HG03520 (cell line): Measurements from ENCODE around the gene EFHC2.

Source experiments
- ATAC-seq: cut with Tn5 transposase; IDR thresholded peaks from one replicate; pipeline ENCODE4 v1.9.1; 2021; ENCODE audit warnings: mild to moderate bottlenecking, moderate library complexity; ENCODE audit not compliant: unreplicated experiment

EFHC2 gene

DNA sequence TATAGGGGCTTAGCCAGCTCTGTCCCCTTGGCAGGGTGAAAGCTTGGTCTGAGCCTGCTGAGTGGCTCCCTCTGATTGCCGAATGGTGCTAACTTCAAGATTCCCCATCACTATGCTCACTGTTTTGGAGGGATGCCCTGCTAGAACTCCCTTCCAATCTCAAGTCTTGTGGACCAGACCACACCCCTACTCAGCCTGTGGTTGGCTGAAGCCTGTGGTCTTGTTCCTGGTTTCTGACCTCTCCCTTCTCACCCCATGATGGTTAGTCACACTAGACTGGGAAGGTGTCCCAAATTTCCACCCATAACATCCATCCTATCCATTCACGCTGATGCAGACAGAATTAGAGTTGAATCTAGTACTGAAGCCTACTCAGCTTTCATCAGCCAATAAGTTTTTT is 185.6 kb downstream of the EFHC2 start:
- no peak for ATAC-seq

- ATAC-seq = no peak
Observed at GRCh38 chrX:44157283-44157682, 186.2 kb downstream of the EFHC2 start.

- ATAC-seq = no peak
Observed at GRCh38 chrX:44156726-44157125, 186.7 kb downstream of the EFHC2 start.

DNA sequence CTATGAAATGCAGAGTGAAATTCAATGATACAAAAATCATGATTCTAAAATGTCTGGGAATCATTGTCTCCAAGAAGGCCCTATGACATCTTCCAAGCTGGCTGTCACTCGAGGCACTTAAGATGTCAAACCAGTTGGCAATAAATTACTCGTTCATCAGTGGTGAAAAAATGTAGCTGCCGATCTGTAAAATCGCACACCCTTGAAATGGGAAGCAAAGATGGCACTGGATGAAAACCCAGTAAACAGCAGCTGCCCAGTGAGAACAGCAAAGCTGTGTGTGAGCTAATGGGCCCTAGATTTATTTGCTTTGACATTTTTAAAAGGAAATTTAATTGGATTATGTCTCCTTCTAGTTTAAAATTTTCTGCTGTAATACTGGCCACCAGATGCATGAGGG is 188.3 kb downstream of the EFHC2 start:
- ATAC-seq = no peak

GRCh38 chrX:44152852-44153251 is 190.6 kb downstream of the EFHC2 start:
- no peak for ATAC-seq

- ATAC-seq = no peak
Observed at GRCh38 chrX:44147130-44147529, 196.3 kb downstream of the EFHC2 start.

DNA sequence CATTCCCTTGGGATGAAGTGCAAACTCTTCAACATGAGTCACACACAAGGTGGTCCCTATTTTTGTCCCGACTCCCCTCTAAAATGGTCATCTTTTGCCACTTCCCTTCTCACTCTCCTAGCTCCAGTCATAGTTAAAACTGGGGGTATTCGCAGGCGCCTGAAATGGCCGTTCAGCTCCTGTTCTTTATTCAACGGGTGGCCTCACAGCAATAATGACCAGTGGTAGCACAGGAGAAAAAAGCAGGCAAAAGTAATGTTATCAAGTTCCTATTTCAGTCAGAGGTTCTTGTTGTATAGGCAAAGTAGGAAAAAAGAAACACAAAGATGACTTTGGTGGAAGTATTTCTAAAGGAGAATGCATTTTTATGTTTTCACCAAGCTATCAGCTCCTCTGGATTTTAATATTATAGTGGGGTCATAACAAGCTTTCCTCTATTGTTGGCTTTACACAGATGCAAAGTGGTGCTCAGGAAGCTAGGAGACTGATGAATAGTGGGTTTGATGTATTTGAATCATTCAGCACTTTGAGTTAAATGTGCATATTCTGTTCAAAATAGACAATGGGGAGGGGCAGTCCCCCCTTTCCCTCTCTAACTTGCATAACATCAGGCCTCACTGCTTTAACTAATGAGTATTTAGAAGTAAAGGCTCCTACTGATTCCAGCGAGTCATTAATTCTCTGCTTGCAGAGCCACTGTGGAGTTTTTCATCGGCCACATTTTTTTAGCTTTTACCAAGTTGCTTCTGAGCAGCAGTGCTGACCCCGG is 199.1 kb downstream of the EFHC2 start:
- no peak for ATAC-seq

DNA sequence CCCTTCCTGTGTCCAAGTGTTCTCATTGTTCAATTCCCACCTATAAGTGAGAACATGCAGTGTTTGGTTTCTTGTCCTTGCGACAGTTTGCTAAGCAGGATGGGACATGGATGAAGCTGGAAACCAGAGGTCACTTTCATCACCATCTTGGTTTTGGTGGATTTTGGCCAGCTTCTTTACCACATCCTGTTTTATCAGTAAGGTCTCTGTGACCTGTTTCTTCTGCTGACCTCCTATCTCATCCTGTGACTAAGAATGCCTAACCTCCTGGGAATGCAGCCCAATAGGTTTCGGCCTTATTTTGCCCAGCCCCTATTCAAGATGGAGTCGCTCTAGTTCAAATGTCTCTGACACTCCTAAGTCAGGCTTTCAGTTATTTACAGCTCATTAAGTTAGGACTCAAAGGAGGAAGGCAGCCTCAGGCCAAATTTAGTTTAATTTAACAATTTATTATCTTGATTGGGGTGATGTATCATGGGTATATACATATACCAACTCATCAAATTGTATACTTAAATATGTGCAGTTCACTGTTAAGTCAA is 200.3 kb downstream of the EFHC2 start:
- no peak for ATAC-seq

DNA sequence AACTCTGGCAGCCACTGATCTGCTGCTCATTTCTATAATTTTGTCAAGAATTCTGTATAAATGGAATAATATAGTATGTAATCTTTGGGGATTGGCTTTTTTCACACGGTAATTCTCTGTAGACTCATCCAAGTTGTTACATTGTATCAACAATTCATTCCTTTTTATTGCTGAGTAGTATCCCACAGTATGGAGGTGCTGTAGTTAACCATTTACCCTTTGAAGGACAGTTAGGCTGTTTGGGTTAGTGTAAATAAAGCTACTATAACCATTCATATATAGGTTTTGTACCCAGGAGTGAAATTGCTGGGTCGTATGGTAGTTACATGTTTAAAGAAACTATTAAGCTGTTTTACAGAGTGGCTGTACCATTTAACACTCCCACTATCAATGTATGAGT is 213.3 kb downstream of the EFHC2 start:
- ATAC-seq = no peak

DNA sequence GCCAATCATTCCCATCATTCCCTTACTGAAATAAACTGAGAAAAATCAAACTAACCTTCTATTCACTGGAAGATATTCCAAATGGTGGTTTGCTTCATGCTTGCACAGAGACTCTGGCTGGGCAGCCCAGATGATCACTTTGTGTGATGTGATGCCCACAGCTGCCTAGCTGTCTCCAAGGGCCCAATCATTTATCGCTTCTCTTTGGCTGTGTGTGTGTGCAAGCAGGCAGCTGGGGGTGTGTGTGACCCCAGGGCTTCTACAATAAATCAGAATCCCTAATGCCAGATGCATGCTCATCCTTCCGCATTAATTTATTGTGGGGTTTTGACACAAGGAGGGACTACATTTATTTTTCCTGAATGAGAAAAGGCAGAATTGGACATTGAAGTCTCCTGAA is 230.1 kb downstream of the EFHC2 start:
- no peak for ATAC-seq

DNA sequence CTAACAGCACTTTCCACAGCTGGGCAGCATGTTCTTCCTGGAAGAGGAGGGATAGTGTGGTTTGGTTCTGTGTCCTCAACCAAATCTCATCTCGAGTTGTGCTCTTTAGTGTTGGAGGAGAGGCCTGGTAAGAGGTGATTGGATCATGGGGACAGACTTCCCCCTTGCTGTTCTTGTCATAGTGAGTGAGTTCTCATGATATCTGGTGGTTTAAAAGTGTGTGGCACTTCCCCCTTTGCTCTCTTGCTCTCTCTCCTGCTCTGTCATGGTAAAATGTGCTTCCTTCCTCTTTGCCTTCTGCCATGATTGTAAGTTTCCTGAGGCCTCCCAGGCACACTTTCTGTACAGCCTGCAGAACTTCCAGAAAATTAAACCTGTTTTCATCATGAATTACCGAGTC is 236.6 kb downstream of the EFHC2 start:
- no peak for ATAC-seq

GRCh38 chrX:44105228-44105913 is 238.1 kb downstream of the EFHC2 start:
- ATAC-seq = no peak

DNA sequence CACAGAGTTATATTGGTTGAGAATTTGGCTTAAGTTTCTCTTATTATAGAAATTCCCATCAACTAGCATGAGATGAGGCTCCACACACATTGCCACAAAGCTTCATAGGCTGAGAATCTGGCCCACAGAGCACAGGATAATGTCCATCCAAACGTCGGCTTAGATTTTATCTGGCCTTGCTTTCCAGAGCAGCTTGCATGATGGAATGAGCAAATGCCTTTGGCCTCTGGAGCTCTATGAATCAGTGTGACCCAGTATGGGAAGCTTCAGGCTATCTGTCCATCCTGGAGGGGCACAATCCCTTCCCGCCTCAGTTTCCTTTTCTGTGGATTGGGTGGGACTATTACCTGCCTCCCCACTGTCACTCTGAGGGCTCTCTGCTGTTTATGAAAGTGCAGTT is 238.8 kb downstream of the EFHC2 start:
- no peak for ATAC-seq

GRCh38 chrX:44101281-44101680 is 242.2 kb downstream of the EFHC2 start:
- ATAC-seq = no peak

GRCh38 chrX:44099366-44099765 is 244.1 kb downstream of the EFHC2 start:
- ATAC-seq = no peak
